Neuronal stem cell (in vitro differentiated cells): Measurements from ENCODE around the gene REM1.

ENCODE experiments used
- DNase-seq: peaks from one replicate; pipeline ENCODE4 v3.0.0-alpha.2; 2013; ENCODE audit warnings: low spot score
- H2AFZ ChIP-seq: one replicate; pipeline ENCODE4 v1.6.1; 2013; ENCODE audit warnings: mild to moderate bottlenecking, low read length, inconsistent platforms
- H2AK5ac ChIP-seq: 2 replicates; pipeline ENCODE4 v1.6.1; 2013; ENCODE audit warnings: low read depth, mild to moderate bottlenecking, inconsistent platforms, low read length, moderate library complexity, mixed read lengths
- H2BK120ac ChIP-seq: 2 replicates; pipeline ENCODE4 v1.6.1; 2013; ENCODE audit warnings: low read depth, mild to moderate bottlenecking, inconsistent platforms, low read length, moderate library complexity, mixed read lengths
- H2BK12ac ChIP-seq: one replicate; pipeline ENCODE4 v1.6.1; 2013; ENCODE audit warnings: low read length, inconsistent platforms
- H2BK15ac ChIP-seq: 2 replicates; pipeline ENCODE4 v1.6.1; 2013; ENCODE audit warnings: mild to moderate bottlenecking, low read length, inconsistent platforms, mixed read lengths
- H2BK5ac ChIP-seq: one replicate; pipeline ENCODE4 v1.6.1; 2013; ENCODE audit warnings: inconsistent platforms, mild to moderate bottlenecking, low read length, moderate library complexity
- H3K14ac ChIP-seq: one replicate; pipeline ENCODE4 v1.6.1; 2013; ENCODE audit warnings: low read length, inconsistent platforms
- H3K18ac ChIP-seq: 2 replicates; pipeline ENCODE4 v1.6.1; 2013; ENCODE audit warnings: low read length, inconsistent platforms
- H3K23ac ChIP-seq: 2 replicates; pipeline ENCODE4 v1.6.1; 2013; ENCODE audit warnings: low read depth, mild to moderate bottlenecking, mixed read lengths, low read length, inconsistent platforms; ENCODE audit not compliant: poor library complexity
- H3K27ac ChIP-seq: replicated peaks from 3 replicates; pipeline ENCODE4 v1.5.1; 2013; ENCODE audit warnings: low read length, inconsistent platforms
- H3K27me3 ChIP-seq, 3 experiments: 2 replicates each; pipeline ENCODE4 v1.6.1; 2013; ENCODE audit warnings: low read length in 3 of 3, mild to moderate bottlenecking in 2 of 3, inconsistent platforms in 1 of 3, low read depth in 1 of 3, mixed read lengths in 1 of 3, moderate library complexity in 1 of 3; ENCODE audit not compliant: control insufficient read depth in 3 of 3, insufficient read depth in 3 of 3
- H3K36me3 ChIP-seq, 2 donors: replicated peaks in 1 of 2; 2 replicates each; pipeline ENCODE4 v1.6.1; 2013; ENCODE audit warnings: low read length in 2 of 2; ENCODE audit not compliant: control insufficient read depth in 2 of 2, insufficient read depth in 2 of 2
- H3K4ac ChIP-seq: 2 replicates; pipeline ENCODE4 v1.6.1; 2013; ENCODE audit warnings: inconsistent platforms, mild to moderate bottlenecking, low read length, moderate library complexity
- H3K4me1 ChIP-seq, 2 donors: 1 replicate in 1 of 2; 2 replicates in 1 of 2; pipeline ENCODE4 v1.6.1; 2013; ENCODE audit warnings: low read length in 2 of 2, low read depth in 1 of 2; ENCODE audit not compliant: control insufficient read depth in 2 of 2, insufficient read depth in 1 of 2
- H3K4me2 ChIP-seq: one replicate; pipeline ENCODE4 v1.6.1; 2013; ENCODE audit warnings: mild to moderate bottlenecking, low read length, inconsistent platforms; ENCODE audit not compliant: insufficient read depth, poor library complexity, severe bottlenecking
- H3K4me3 ChIP-seq, 2 donors: 2 replicates each; pipeline ENCODE4 v1.5.1; 2013; ENCODE audit warnings: low read length in 2 of 2, mild to moderate bottlenecking in 2 of 2, inconsistent platforms in 1 of 2, moderate library complexity in 1 of 2
- H3K79me1 ChIP-seq: one replicate; pipeline ENCODE4 v1.6.1; 2013; ENCODE audit warnings: low read depth, mild to moderate bottlenecking, inconsistent platforms, low read length, moderate library complexity
- H3K9ac ChIP-seq: one replicate; pipeline ENCODE4 v1.6.1; 2013; ENCODE audit warnings: mild to moderate bottlenecking, low read depth, low read length, inconsistent platforms; ENCODE audit not compliant: poor library complexity
- H3K9me3 ChIP-seq, 2 donors: replicated peaks in 1 of 2; 2 replicates each; pipeline versions ENCODE3 to v1.6.1; 2013; ENCODE audit warnings: low read length in 2 of 2, mild to moderate bottlenecking in 2 of 2, inconsistent platforms in 1 of 2, low read depth in 1 of 2, mixed read lengths in 1 of 2, moderate library complexity in 1 of 2; ENCODE audit not compliant: control insufficient read depth in 2 of 2, insufficient read depth in 1 of 2
- H4K8ac ChIP-seq: one replicate; pipeline ENCODE4 v1.6.1; 2013; ENCODE audit warnings: low read depth, mild to moderate bottlenecking, inconsistent platforms, low read length, moderate library complexity
- H4K91ac ChIP-seq: one replicate; pipeline ENCODE4 v1.6.1; 2013; ENCODE audit warnings: low read length, low read depth, mild to moderate bottlenecking, inconsistent platforms; ENCODE audit not compliant: poor library complexity
- WGBS, 2 donors: extraction: QIAGEN DNeasy Blood & Tissue Kit; methylation state at CpG; one replicate each; pipeline ENCODE4 v1.1.7; 2013; ENCODE audit warnings: missing lambda C conversion rate in 2 of 2, mixed read lengths in 1 of 2; ENCODE audit not compliant: insufficient read length in 2 of 2, insufficient replicate concordance in 1 of 2; ENCODE audit errors: extremely low coverage in 2 of 2; 5-methylcytosine and 5-hydroxymethylcytosine counted together

The REM1 gene

GRCh38 chr20:31472395-31473330 lies 2.4 kb upstream of the REM1 start:
- DNase-seq = no peak
- no CpG with 5 or more reads among the region's 8 CpGs for WGBS, 2 donors
- H2BK5ac ChIP-seq = no peak overlapping the region

DNA sequence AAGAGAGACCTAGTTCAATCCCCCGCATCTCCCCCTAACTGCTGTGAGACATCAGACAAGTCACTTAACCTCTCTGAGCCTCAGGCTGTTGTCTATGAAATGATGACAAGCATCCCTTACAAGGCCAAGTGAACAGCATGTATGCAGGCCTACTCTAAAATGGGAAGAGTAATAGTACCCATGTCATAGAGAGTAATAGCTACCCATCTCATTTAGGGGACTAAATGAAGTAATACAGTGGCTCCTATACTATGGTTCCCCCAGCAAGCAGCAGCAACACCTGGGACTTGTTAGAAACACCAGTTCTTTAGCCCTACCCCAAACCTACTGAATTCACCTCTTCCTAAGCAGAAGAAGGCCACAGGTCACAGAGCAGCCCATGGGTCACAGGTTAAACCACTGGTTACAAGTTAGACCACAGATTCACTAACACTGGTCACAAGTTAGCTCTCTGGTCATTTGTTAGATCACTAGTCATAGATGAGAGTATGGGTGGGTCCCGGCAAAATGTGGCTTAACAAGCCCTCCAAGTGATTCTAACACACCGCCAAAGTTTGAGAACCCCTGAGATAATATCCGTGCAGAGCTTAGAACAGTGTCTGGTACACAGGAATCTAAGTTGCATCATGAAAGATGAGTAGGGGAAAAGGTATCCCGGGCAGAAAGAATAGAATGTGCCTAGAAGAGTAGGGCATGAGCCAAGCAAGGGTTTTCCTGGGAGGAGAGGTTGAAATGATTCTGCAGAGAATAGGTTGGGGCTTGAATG lies 1.6 kb upstream of the REM1 start:
- H4K8ac ChIP-seq = no peak overlapping the region
- H3K4me1 ChIP-seq = no peaks in the 10 kb centered on the region
- H3K18ac ChIP-seq = no peak overlapping the region
- H3K79me1 ChIP-seq = no peaks in the 10 kb centered on the region
- DNase-seq = no peak
- H3K4me3 ChIP-seq = no peak overlapping the region
- H4K91ac ChIP-seq = no peak overlapping the region
- H2AK5ac ChIP-seq = no peak overlapping the region
- H3K27ac ChIP-seq = no peak overlapping the region
- no peak overlapping the region for H3K23ac ChIP-seq
- peaks cover 0 to 12% (median 0%) of the 10 kb centered on the region in 3 experiments for H3K27me3 ChIP-seq
- H3K4me2 ChIP-seq = no peak overlapping the region
- WGBS, 2 donors = no CpG with 5 or more reads among the region's 5 CpGs
- H3K36me3 ChIP-seq = no peaks in the 10 kb centered on the region
- no peak overlapping the region for H3K9ac ChIP-seq
- H2BK12ac ChIP-seq = no peak overlapping the region
- H2BK120ac ChIP-seq = no peak overlapping the region
- no peak overlapping the region for H2BK15ac ChIP-seq
- no peak overlapping the region for H2AFZ ChIP-seq
- no peak overlapping the region for H2BK5ac ChIP-seq
- H3K14ac ChIP-seq = no peak overlapping the region
- peaks cover 0 to 34% of the 10 kb centered on the region in 2 donors for H3K9me3 ChIP-seq
- H3K4ac ChIP-seq = no peak overlapping the region

More at GRCh38 chr20:31472395-31473330, 2.4 kb upstream of the REM1 start:
- no peaks in the 10 kb centered on the region for H3K79me1 ChIP-seq
- no peak overlapping the region for H2AFZ ChIP-seq
- H3K36me3 ChIP-seq = no peaks in the 10 kb centered on the region
- H4K91ac ChIP-seq = no peak overlapping the region
- H2BK15ac ChIP-seq = no peak overlapping the region
- H2AK5ac ChIP-seq = no peak overlapping the region
- no peak overlapping the region for H2BK120ac ChIP-seq
- peak overlapping the region in 1 of 2 donors; percentile 40 for H3K4me3 ChIP-seq
- H3K23ac ChIP-seq = no peak overlapping the region
- H3K27ac ChIP-seq = no peak overlapping the region
- no peak overlapping the region for H3K18ac ChIP-seq
- no peak overlapping the region for H2BK12ac ChIP-seq
- H3K27me3 ChIP-seq = peaks cover 0 to 12% (median 0%) of the 10 kb centered on the region in 3 experiments
- no peaks in the 10 kb centered on the region for H3K4me1 ChIP-seq
- no peak overlapping the region for H3K4ac ChIP-seq
- peaks cover 0 to 35% of the 10 kb centered on the region in 2 donors for H3K9me3 ChIP-seq
- no peak overlapping the region for H3K9ac ChIP-seq
- no peak overlapping the region for H4K8ac ChIP-seq
- no peak overlapping the region for H3K4me2 ChIP-seq
- H3K14ac ChIP-seq = no peak overlapping the region

GRCh38 chr20:31474097-31474436 lies 1.0 kb upstream of the REM1 start:
- Histone ChIP-seq H3K79me1 (no peaks in the 10 kb centered on the region), H3K4ac (no peak overlapping the region), H2AK5ac (no peak overlapping the region), H4K8ac (no peak overlapping the region), H3K27me3 (peaks cover 0 to 12% (median 0%) of the 10 kb centered on the region in 3 experiments), H3K18ac (no peak overlapping the region), H2BK12ac (no peak overlapping the region), H3K9me3 (peaks cover 0 to 35% of the 10 kb centered on the region in 2 donors), H3K36me3 (no peaks in the 10 kb centered on the region), H3K9ac (no peak overlapping the region), H3K4me3 (no peak overlapping the region), H2BK5ac (no peak overlapping the region), H2AFZ (no peak overlapping the region), H3K27ac (no peak overlapping the region), H3K4me1 (no peaks in the 10 kb centered on the region), H2BK15ac (no peak overlapping the region), H4K91ac (no peak overlapping the region), H3K14ac (no peak overlapping the region), H3K4me2 (no peak overlapping the region), H2BK120ac (no peak overlapping the region), H3K23ac (no peak overlapping the region)
- no CpG with 5 or more reads among the region's 2 CpGs for WGBS, 2 donors
- DNase-seq = no peak
